ENCODE results near the gene KIF6. TPM values are rescaled to one million over a fixed set of nuclear protein-coding genes. Genes with fewer than 3 reads are reported as not detected.

KIF6 gene
- total RNA-seq, 1 donor from 2014 or later = 2.4 TPM

GRCh38 chr6:39593646-39594045 lies 131.6 kb downstream of the KIF6 start:
- DNase-seq = no peak

- no peak for DNase-seq
These were observed 134.3 kb downstream of the KIF6 start for GRCh38 chr6:39590871-39591393.

DNA sequence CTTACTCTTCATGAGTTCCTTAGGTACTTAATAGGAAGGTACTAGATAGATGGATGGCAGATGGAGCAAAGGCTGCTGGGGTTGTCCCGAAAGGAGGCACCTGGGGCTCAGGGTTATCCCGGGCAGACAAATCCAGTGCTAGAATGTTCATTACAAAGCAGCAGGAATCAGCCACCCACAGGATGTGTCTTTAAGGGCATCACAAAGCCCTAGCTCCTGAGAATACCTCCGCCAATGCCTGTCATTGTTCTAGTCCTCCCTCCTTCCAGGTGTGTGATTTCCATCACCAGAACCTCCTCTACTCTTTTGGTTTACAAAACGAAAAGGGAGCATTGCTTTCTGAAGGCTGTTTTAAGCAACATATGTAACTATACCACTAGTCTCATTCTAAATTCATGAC lies 138.1 kb downstream of the KIF6 start:
- DNase-seq = no peak

DNA sequence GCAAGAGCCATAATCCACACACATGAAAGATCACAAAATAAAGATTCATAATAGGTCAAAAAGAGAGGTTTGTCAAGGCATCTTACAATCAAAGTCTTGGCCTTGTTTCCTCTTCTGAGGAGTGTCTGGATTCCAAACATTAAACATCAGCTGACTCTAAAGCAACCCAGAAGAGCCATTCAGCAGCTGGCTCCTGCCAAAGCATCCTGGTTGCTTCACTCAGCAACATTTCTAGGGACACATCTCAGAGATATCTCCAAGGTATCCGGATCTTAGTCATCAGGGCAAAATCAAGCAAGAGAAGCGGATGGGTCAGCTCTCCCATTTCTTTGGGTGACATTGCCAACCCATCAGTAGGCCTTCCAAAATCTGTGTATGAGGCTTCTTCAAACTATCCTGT lies 139.6 kb downstream of the KIF6 start:
- DNase-seq = no peak

DNA sequence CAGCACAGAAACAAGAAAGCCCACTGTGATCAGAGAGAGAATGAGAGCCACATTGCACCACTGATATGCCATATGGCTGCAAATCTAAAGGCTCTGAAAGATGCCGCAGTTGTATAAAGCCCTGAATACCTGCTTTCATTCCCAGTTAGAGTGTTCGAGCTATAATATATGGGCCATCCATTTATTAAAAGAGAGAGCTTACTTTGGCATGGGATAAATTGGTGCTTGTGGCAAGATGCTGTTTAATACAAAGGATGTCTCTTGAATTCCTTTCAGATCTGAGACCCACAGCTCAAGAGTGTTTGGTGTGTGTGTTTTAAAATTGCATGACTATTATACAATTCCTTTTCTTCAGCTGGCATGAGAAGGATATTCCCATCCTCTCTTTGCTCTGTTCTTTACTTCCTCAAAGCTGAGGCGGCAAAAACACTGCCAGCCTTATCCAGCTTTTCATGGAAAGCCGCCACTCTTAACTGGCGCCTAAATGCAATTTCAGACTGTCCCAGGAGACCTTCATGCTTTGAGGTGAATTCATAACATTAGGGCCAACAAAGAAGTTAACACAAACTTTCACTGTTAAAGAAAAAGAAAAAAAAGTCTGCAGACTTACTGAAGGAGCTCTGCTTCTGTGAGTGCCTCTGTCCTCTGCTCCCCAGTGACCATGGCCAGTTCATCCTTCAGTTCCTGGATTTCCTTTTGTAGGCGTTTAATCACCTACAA lies 147.6 kb downstream of the KIF6 start:
- peak; percentile 8 for DNase-seq

GRCh38 chr6:39576556-39577303 lies 148.5 kb downstream of the KIF6 start:
- DNase-seq = no peak

GRCh38 chr6:39574991-39575390 lies 150.2 kb downstream of the KIF6 start:
- no peak for DNase-seq

DNA sequence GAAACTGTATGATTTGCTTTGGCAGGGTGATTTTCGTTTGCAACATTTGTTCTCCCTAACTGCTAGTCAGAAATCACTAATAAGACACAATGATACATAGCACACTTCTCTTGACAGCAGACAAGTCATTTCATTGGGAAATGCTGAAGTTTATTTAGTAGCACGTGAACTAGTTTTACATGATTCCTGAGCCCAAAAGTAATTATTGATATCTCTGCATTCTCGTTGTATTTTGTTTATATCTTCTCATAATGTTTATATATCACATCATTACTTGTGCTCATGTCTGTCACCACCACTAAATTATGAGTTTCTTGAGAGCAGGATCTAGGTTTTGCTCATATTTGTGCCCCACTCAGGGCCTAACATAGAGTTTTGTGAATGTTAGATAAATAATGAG lies 151.7 kb downstream of the KIF6 start:
- DNase-seq = peak; percentile 5

- DNase-seq = no peak
These were observed 152.4 kb downstream of the KIF6 start for GRCh38 chr6:39572661-39573340.

GRCh38 chr6:39568896-39569295 lies 156.3 kb downstream of the KIF6 start:
- DNase-seq = no peak

DNA sequence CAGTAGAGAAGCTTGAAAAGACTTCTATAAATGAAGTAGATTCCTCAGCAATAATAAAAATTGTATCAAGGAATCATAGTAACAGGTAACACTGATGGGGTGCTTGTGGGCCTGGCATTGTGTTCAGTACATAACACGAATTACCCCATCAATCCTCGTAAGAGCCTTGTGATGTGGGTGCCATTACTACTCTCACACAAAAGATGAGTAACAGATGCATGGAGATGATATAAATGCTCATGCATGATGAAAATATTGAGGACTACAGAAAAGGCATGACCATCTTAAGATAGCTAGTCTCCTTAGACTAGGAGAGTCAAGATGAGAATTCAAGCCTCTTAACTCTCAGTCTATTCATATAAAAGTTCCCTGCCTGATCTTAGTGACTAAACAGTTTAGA lies 158.1 kb downstream of the KIF6 start:
- DNase-seq = no peak

- DNase-seq = no peak
These were observed 158.8 kb downstream of the KIF6 start for GRCh38 chr6:39566456-39566855.

DNA sequence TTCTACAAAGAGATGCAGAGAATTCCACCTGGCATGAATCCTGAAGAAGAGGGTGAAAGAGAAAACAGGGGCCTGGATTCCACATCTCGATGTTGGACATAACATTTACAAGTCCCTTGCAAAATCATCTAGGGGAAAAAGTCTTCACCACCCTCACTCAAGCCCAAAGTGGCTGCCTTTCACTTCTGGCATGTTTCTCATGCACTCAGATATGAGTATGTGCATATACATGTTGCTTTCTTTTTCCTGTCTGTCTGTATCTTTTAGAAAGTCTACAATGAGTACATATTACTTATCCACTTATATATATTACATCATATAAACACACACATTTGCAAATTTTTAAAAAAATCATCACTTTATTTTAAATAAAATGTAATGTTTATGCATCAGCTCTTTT lies 159.3 kb downstream of the KIF6 start:
- no peak for DNase-seq

DNA sequence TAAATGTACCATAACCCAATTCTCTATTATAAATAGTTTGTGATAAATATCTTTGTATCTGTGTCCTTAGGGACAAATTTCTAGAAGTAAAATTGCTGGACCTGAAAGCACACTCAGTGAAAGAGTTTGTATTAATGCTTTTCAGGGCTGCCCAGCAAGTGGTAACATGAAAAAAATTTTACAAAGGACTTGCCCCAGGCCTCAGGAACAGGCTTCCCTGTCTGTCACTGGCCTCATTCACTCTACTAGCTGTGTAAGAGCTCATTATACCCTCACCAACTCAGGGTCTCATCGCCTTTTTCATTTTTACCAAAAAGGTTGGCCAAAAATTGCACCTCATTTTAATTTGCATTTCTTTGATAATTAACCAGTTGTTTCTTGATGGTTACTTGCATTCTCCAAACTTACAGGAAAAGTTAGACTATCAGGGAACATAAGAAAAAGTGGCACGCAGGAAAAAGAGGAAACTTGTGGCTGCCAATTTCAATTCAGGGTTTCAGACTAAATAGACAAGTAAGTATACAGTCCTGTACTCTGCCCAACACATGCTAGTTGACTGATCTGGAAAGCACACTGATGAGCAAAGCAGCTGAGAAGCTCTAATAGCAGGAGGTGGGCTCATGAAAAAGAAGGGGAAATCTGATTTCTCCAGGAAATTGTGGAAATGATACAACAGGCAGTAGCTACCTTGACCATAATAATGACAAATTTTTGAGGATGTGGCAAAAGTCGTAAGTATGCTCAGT lies 161.5 kb downstream of the KIF6 start:
- no peak for DNase-seq

- no peak for DNase-seq
These were observed 163.5 kb downstream of the KIF6 start for GRCh38 chr6:39561536-39562266.

GRCh38 chr6:39560915-39561314 lies 164.3 kb downstream of the KIF6 start:
- no peak for DNase-seq

GRCh38 chr6:39558591-39559190 lies 166.5 kb downstream of the KIF6 start:
- no peak for DNase-seq

DNA sequence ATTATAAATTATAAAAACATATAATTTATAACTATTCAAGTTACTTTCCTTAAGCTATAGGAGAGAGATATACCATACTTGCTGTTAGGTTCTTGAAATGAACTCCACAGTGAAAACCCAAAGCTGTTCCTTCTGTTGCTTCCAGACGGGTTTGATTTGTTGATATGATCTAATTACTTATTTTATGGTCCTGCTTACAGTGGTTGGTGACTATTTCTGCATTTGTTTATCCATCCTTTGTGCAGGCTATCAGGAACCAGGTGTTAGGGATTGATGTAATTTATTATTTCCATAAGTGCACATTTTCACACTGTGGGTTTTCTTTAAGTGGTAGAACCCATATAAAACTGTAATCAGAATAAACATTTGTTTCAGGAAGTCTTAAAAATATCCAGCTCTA lies 167.1 kb downstream of the KIF6 start:
- DNase-seq = no peak

DNA sequence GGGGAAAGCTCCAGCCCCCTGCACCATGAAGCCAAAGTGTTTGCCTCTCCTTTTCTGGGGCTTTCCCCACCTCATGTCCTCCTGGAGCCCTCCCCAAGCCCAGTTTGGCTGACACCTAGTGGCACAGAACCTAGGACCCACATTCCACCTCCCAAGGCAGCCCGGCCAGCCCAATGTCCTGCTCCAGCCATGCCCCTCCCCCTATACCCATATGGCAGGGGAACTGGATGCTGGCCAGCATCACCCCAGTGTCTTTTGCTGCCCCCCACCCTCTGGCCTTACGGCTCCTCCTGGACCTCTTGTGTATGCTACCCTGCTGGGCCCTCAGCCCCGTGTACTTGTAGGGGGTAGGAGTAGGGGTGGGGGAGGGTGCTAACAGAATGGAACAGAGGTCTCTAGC lies 170.1 kb downstream of the KIF6 start:
- no peak for DNase-seq

- no peak for DNase-seq
These were observed 171.1 kb downstream of the KIF6 start for GRCh38 chr6:39553860-39554802.

All from tongue (tissue), 2 donors.